Trophoblast cell (in vitro differentiated cells and primary cell): ENCODE data around the gene RASA3.

Source experiments
- DNase-seq, 2 donors: peaks; one replicate each; pipeline ENCODE4 v3.0.0-alpha.2; 2016
- H2AFZ ChIP-seq: 2 replicates; pipeline ENCODE4 v1.6.1; 2013; ENCODE audit warnings: low read length, moderate library complexity, mild to moderate bottlenecking; ENCODE audit not compliant: insufficient read depth, poor library complexity
- H2AK5ac ChIP-seq: 2 replicates; pipeline ENCODE4 v1.6.1; 2013; ENCODE audit warnings: mild to moderate bottlenecking, low read length
- H2BK120ac ChIP-seq: 2 replicates; pipeline ENCODE4 v1.6.1; 2013; ENCODE audit warnings: low read length, mild to moderate bottlenecking, moderate library complexity; ENCODE audit not compliant: insufficient read depth, poor library complexity
- H2BK12ac ChIP-seq: 2 replicates; pipeline ENCODE4 v1.6.1; 2013; ENCODE audit warnings: mild to moderate bottlenecking, low read length, moderate library complexity
- H2BK5ac ChIP-seq: 2 replicates; pipeline ENCODE4 v1.6.1; 2013; ENCODE audit warnings: low read length, low read depth, moderate library complexity, mild to moderate bottlenecking; ENCODE audit not compliant: poor library complexity
- H3K14ac ChIP-seq: 2 replicates; pipeline ENCODE4 v1.6.1; 2013; ENCODE audit warnings: mild to moderate bottlenecking, low read length
- H3K18ac ChIP-seq: 2 replicates; pipeline ENCODE4 v1.6.1; 2013; ENCODE audit warnings: mild to moderate bottlenecking, low read length
- H3K23ac ChIP-seq: 2 replicates; pipeline ENCODE4 v1.6.1; 2013; ENCODE audit warnings: low read length
- H3K27ac ChIP-seq: 2 replicates; pipeline ENCODE4 v1.5.1; 2013; ENCODE audit warnings: low read depth, mild to moderate bottlenecking, inconsistent platforms, low read length, moderate library complexity
- H3K27me3 ChIP-seq: 2 replicates; pipeline ENCODE4 v1.6.1; 2013; ENCODE audit warnings: inconsistent platforms, mild to moderate bottlenecking, low read length, moderate library complexity; ENCODE audit not compliant: insufficient read depth
- H3K36me3 ChIP-seq, 2 experiments: 1 replicate in 1 of 2; 2 replicates in 1 of 2; pipeline ENCODE4 v1.6.1; 2013; ENCODE audit warnings: low read length in 2 of 2, mild to moderate bottlenecking in 2 of 2, moderate library complexity in 1 of 2; ENCODE audit not compliant: insufficient read depth in 2 of 2, control insufficient read depth in 1 of 2
- H3K4ac ChIP-seq: 2 replicates; pipeline ENCODE4 v1.6.1; 2013; ENCODE audit warnings: low read depth, mild to moderate bottlenecking, low read length, moderate library complexity
- H3K4me1 ChIP-seq, 2 experiments: 1 replicate in 1 of 2; 2 replicates in 1 of 2; pipeline ENCODE4 v1.6.1; 2013; ENCODE audit warnings: low read length in 2 of 2, mild to moderate bottlenecking in 2 of 2, moderate library complexity in 1 of 2; ENCODE audit not compliant: insufficient read depth in 2 of 2, control insufficient read depth in 1 of 2
- H3K4me2 ChIP-seq: 2 replicates; pipeline ENCODE4 v1.6.1; 2013; ENCODE audit warnings: inconsistent platforms, mild to moderate bottlenecking, low read length, moderate library complexity
- H3K4me3 ChIP-seq: 2 replicates; pipeline ENCODE4 v1.5.1; 2013; ENCODE audit warnings: mild to moderate bottlenecking, low read depth, low read length, inconsistent platforms
- H3K79me1 ChIP-seq: one replicate; pipeline ENCODE4 v1.6.1; 2013; ENCODE audit warnings: low read length
- H3K79me2 ChIP-seq: 2 replicates; pipeline ENCODE4 v1.6.1; 2013; ENCODE audit warnings: low read length, mild to moderate bottlenecking; ENCODE audit not compliant: control insufficient read depth, insufficient read depth, poor library complexity
- H3K9ac ChIP-seq: 2 replicates; pipeline ENCODE4 v1.6.1; 2013; ENCODE audit warnings: mild to moderate bottlenecking, low read length
- H3K9me3 ChIP-seq: 2 replicates; pipeline ENCODE4 v1.6.1; 2013; ENCODE audit warnings: low read depth, mild to moderate bottlenecking, control low read depth, inconsistent platforms, low read length; ENCODE audit not compliant: insufficient read depth
- H4K12ac ChIP-seq: 2 replicates; pipeline ENCODE4 v1.6.1; 2013; ENCODE audit warnings: low read depth, mild to moderate bottlenecking, low read length, moderate library complexity
- H4K8ac ChIP-seq: 2 replicates; pipeline ENCODE4 v1.6.1; 2013; ENCODE audit warnings: low read depth, mild to moderate bottlenecking, low read length, moderate library complexity
- H4K91ac ChIP-seq: one replicate; pipeline ENCODE4 v1.6.1; 2013; ENCODE audit warnings: low read depth, mild to moderate bottlenecking, low read length, moderate library complexity
- WGBS: extraction: QIAGEN DNeasy Blood & Tissue Kit; methylation state at CpG from one replicate; pipeline ENCODE4 v1.1.7; 2013; ENCODE audit warnings: missing lambda C conversion rate; ENCODE audit not compliant: insufficient read length, insufficient coverage; ENCODE audit errors: extremely low coverage; 5-methylcytosine and 5-hydroxymethylcytosine counted together

The RASA3 gene

GRCh38 chr13:114102131-114102520, 30.3 kb downstream of the RASA3 start:
- Histone ChIP-seq H4K12ac (no peak overlapping the region), H3K4ac (no peak overlapping the region), H3K18ac (no peak overlapping the region), H3K4me2 (no peak overlapping the region), H2BK120ac (no peak overlapping the region), H2BK5ac (no peak overlapping the region), H3K9ac (no peak overlapping the region), H4K8ac (no peak overlapping the region), H3K27ac (no peak overlapping the region), H3K9me3 (no peaks in the 10 kb centered on the region), H3K79me2 (peaks cover 2% of the 10 kb centered on the region), H2AFZ (no peak overlapping the region), H2AK5ac (peak overlapping the region; percentile 21), H3K36me3 (peaks cover 0 to 2% of the 10 kb centered on the region in 2 experiments), H2BK12ac (no peak overlapping the region), H3K79me1 (peaks cover 30% of the 10 kb centered on the region), H3K4me1 (peaks cover 39 to 44% of the 10 kb centered on the region in 2 experiments), H3K27me3 (no peaks in the 10 kb centered on the region), H3K14ac (no peak overlapping the region), H4K91ac (peak overlapping the region; percentile 20), H3K4me3 (no peak overlapping the region), H3K23ac (no peak overlapping the region)
- DNase-seq = no peak
- no CpG with 5 or more reads among the region's 18 CpGs for WGBS

DNA sequence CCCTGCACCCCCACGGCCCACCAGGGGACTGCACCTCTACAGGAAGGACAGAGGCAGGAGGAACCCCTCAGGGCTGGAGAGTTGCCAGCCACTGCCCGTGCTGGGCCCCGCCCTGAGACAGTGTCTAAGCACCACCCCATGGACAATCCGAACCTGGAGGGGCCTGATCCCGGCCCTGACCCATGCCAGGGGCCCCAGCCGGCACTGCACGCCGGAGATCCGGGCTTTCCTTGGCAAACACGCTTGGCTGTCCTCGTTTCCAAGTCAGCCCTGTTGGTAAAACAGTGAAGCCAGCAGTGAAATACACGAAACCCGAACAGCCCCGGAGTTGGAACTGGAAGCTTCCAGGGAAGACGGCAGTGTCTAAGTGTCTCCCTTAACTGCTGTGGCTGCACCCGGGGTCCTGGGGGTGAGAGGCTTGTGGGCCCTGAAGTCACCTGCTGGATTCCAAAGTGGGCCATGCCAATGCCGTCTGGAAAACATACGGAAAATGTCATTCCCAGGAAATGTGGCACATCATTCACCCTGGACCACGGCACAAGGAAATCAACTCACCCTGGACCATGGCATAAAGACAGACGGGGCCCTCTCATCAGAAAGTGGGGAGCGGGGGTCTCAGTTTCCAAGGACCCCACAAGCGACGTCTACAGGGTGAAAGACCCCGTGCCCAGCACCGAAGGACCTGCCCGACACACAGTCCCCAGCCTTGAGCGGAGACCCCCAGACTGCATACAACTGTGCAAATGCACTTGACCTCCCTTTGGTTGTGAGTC, 30.9 kb downstream of the RASA3 start:
- no CpG with 5 or more reads among the region's 27 CpGs for WGBS
- peaks cover 2% of the 10 kb centered on the region for H3K79me2 ChIP-seq

DNA sequence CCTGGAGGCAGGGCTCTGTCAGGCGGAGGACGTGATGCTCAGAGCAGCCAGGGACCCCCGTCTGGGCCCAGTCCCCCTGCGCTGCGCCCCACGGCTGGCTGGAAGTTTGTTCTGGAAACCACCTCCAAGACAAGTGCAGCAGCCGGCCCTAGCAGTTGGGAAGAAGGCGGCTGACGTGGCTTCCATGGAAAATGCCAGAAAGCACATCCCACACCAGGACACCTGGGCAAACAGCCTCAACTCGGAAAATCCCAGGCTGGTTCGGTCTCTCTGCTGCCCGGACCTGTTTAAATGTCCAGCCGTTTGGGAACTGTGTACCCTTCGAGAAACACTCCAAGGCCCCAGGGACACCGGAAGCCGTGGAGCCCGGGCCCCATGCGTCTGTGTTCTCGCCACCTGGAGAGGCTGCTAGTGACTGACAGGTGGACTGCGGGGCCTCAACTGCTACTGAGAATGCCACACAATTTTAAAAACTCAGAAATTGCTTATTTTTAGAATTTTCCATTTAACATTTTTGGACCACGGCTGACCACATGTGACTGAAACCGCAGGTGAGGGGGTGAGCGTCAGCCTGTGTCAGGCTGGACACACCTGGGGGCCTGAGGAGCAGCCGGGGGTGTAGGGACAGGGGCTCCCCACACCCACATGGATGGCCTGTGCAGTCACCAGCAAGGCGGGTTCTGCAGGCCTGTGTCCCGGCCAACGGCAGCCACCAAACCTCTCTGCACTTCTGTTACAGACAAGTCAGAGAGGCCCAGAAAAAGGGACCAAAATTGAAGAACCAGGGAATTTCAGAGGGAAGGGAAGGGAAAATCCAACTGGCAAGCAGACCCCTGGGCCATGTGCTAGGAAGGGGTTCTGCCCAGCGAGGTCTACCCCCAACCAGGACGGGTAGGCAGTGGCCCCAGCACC, 31.7 kb downstream of the RASA3 start:
- no peak overlapping the region for H3K4me2 ChIP-seq
- no CpG with 5 or more reads among the region's 29 CpGs for WGBS
- no peak overlapping the region for H2AFZ ChIP-seq
- H3K79me2 ChIP-seq = peaks cover 2% of the 10 kb centered on the region
- H3K23ac ChIP-seq = no peak overlapping the region
- H4K8ac ChIP-seq = no peak overlapping the region
- H3K79me1 ChIP-seq = peaks cover 24% of the 10 kb centered on the region
- H3K14ac ChIP-seq = no peak overlapping the region
- peak overlapping the region; percentile 37 for H3K27ac ChIP-seq
- H3K4me1 ChIP-seq = peaks cover 34 to 35% of the 10 kb centered on the region in 2 experiments
- H2AK5ac ChIP-seq = no peak overlapping the region
- H3K4me3 ChIP-seq = no peak overlapping the region
- H3K36me3 ChIP-seq = no peaks in the 10 kb centered on the region
- H4K91ac ChIP-seq = peak overlapping the region; percentile 58
- no peaks in the 10 kb centered on the region for H3K9me3 ChIP-seq
- no peaks in the 10 kb centered on the region for H3K27me3 ChIP-seq
- H2BK12ac ChIP-seq = peak overlapping the region; percentile 25
- peak overlapping the region; percentile 8 for H2BK5ac ChIP-seq
- H3K4ac ChIP-seq = no peak overlapping the region
- no peak overlapping the region for H3K18ac ChIP-seq
- H4K12ac ChIP-seq = no peak overlapping the region
- peak overlapping the region; percentile 8 for H2BK120ac ChIP-seq
- DNase-seq = no peak
- no peak overlapping the region for H3K9ac ChIP-seq

More for the DNA sequence above, 30.9 kb downstream of the RASA3 start:
- Histone ChIP-seq H2BK120ac (no peak overlapping the region), H3K9ac (no peak overlapping the region), H4K8ac (no peak overlapping the region), H3K23ac (no peak overlapping the region), H3K4ac (no peak overlapping the region), H3K36me3 (no peaks in the 10 kb centered on the region), H3K27me3 (no peaks in the 10 kb centered on the region), H2BK12ac (no peak overlapping the region), H3K18ac (peak overlapping the region; percentile 44), H3K9me3 (no peaks in the 10 kb centered on the region), H3K4me2 (no peak overlapping the region), H2BK5ac (no peak overlapping the region), H3K14ac (no peak overlapping the region), H3K4me1 (peaks cover 39 to 40% of the 10 kb centered on the region in 2 experiments), H4K91ac (peak overlapping the region; percentile 58), H4K12ac (no peak overlapping the region), H3K79me1 (peaks cover 26% of the 10 kb centered on the region), H3K4me3 (no peak overlapping the region), H2AFZ (no peak overlapping the region), H2AK5ac (no peak overlapping the region), H3K27ac (no peak overlapping the region)
- DNase-seq = no peak

DNA sequence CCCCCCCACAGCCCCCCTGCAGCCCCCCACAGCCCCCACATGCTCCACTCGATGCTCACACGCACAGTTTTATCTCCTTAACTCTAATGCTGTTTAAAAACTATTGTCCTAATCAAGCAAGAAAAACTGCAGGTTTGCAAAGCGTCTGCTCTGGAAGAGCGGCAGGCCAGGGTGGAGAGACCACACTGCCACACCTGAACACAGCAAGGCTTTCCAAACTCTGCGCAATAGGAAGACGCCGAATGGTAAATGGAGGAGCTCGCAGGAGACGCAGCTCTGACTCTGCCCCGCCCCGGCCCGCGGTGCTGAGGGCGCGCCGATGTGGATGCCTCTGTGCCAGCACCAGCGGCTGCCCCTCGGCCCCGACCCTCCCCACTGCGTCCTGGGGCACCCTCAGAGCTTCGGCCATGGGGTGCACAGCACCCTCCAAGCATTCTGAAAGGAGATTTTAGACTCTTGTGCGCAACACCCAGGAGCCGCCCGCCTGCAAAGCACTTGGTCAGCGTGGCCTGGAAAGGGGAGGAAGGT, 32.4 kb downstream of the RASA3 start:
- Histone ChIP-seq H2BK5ac (peak overlapping the region; percentile 8), H3K79me2 (peaks cover 2% of the 10 kb centered on the region), H3K79me1 (peaks cover 20% of the 10 kb centered on the region), H3K18ac (peak overlapping the region; percentile 2), H4K91ac (peak overlapping the region; percentile 36), H4K8ac (no peak overlapping the region), H4K12ac (no peak overlapping the region), H3K23ac (no peak overlapping the region), H3K4ac (no peak overlapping the region), H2AK5ac (no peak overlapping the region), H2AFZ (no peak overlapping the region), H2BK12ac (no peak overlapping the region), H3K9ac (no peak overlapping the region), H3K4me3 (no peak overlapping the region), H3K36me3 (no peaks in the 10 kb centered on the region), H3K4me2 (no peak overlapping the region), H3K27ac (peak overlapping the region; percentile 30), H3K14ac (no peak overlapping the region), H2BK120ac (peak overlapping the region; percentile 8), H3K4me1 (peaks cover 30 to 31% of the 10 kb centered on the region in 2 experiments), H3K27me3 (no peaks in the 10 kb centered on the region), H3K9me3 (no peaks in the 10 kb centered on the region)
- WGBS = no CpG with 5 or more reads among the region's 25 CpGs
- peak; percentile 43 to 75 for DNase-seq
